ENCODE measurements around the gene PRSS58.

GRCh38 chr7:142272841-142273240 lies 15.0 kb upstream of the PRSS58 start:
- TF ChIP-seq CTCF (conservative IDR thresholded peaks at IDR 0.05): no peak
- no peak for TF ChIP-seq ZFX (IDR thresholded peaks at IDR 0.05)
